ENCODE data around the gene SLC38A10.

DNA sequence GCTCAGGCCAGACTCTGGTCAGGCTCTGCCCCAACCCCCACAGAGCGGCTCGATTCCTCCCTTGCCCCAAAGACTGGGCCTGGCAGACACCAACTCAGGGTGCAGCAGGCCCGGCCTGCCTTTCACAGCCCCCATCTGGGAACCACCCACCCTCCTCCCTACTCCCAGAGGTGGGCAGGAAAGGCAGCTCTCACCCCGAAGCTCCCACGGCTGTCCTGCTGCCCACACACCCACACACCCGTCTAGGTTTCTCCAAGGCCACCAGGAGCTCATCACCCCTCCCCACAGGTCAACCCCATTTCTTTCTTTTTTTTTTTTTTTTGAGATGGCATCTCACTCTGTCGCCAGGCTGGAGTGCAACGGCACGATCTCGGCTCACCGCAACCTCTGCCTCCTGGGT, 76.1 kb downstream of the SLC38A10 start:
- TF ChIP-seq CTCF (conservative IDR thresholded peaks at IDR 0.05; ENCODE audit: low read length) (no peak), EZH2phosphoT487 (IDR thresholded peaks at IDR 0.05; ENCODE audit: borderline replicate concordance, low read depth, low read length) (no peak)

Measured in OCI-LY7 (cell line).